Measurements from ENCODE around the gene DGKG. TPM values are rescaled to one million over a fixed set of nuclear protein-coding genes. Genes with fewer than 3 reads are reported as not detected.

Gene DGKG
- total RNA-seq, 1 donor from 2014 or later = 0.22 TPM

DNA sequence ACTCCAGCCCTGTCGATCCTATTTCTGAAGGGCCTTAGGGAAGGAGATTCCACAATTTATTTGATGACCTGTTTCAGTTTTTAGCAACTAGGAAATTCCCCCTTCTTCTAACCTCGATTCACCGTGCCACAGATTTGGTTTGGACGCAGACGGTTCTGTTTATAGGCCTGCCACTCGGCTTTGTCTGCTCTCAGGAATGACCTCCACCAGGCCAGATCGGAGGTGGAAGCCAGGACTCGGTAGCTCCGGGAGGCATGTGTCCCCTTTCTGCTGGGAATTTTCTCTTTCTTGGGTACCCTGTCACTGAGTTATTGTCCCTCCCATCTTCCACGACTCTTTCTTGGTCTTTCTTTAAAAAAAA is 167.6 kb downstream of the DGKG start:
- peak; percentile 25 for DNase-seq (ENCODE audit: low spot score)
- Histone ChIP-seq H3K27me3 (peaks cover 100% of the 10 kb centered on the region), H3K4me2 (peak overlapping the region; percentile 89), H3K79me2 (ENCODE audit: low read depth) (no peaks in the 10 kb centered on the region), H3K4me1 (peaks cover 9% of the 10 kb centered on the region), H4K20me1 (ENCODE audit: low read depth) (no peaks in the 10 kb centered on the region), H3K27ac (no peak overlapping the region), H3K9ac (no peak overlapping the region), H3K9me3 (ENCODE audit: low read depth) (no peaks in the 10 kb centered on the region), H2AFZ (replicated peaks) (peak overlapping the region; percentile 67), H3F3A (ENCODE audit: low read depth) (peaks cover 12% of the 10 kb centered on the region), H3K4me3 (peak overlapping the region; percentile 55), H3K36me3 (no peaks in the 10 kb centered on the region)
- TF ChIP-seq EZH2phosphoT487 (IDR thresholded peaks at IDR 0.05) (no peak), EZH2 (IDR thresholded peaks at IDR 0.05) (no peak), CTCF (IDR thresholded peaks at IDR 0.05) (no peak)
- peaks cover 27% of the 10 kb centered on the region for H3K27me3 Mint-ChIP-seq (ENCODE audit: insufficient read depth, low read depth)
- H3K36me3 Mint-ChIP-seq = no peaks in the 10 kb centered on the region
- peak overlapping the region; percentile 80 for H3K4me3 Mint-ChIP-seq
- H3K9me3 Mint-ChIP-seq = no peaks in the 10 kb centered on the region
- H3K4me1 Mint-ChIP-seq = peaks cover 4% of the 10 kb centered on the region
- H3K27ac Mint-ChIP-seq = no peak overlapping the region

DNA sequence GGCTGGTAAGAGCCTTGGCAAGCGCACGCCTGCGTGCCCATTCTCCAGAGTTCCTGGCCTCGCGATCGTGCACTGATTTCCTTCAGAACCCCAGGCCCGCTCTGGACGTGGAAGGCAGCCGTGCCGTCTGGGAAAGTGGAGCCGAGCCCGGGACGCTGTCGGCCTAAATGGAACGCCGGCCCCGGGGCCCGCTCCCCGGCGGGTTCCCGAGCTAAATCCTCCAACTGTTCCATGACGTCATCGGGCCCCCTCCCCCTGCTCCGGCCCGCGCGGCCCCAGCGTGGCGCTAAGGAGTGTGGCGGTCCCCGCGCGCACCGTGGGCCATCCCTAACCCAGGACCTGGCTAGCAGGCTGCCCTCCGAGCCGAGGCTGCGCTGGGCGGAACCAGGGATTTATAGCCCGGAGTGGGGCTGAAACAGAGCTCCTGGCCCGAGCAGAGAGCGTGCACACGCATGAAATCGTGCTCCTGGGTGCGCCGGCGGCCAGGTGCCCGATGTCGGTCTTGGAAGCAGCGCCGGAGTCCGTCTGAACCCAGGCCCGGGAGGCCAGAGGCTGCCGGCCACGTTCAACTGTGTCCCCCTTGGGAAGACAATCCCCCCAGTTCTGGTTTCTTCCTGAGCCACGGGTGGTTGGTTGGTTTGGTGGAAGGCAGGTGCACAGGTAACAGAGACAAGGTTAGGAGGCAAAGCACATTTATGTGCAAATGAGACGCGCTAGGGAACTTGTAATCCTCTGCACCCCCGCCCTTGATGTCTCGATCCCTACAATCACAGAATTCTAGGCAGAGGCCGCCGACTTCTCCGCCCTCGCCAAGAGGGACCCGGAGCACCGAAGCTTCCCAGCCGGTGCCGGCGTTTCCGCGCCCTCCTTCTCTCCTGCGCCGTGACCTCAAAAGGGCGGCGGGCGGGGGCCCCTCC is 168.2 kb downstream of the DGKG start:
- Mint-ChIP-seq H3K4me1 (peaks cover 4% of the 10 kb centered on the region), H3K27ac (no peak overlapping the region), H3K27me3 (ENCODE audit: insufficient read depth, low read depth) (peaks cover 27% of the 10 kb centered on the region), H3K9me3 (no peaks in the 10 kb centered on the region), H3K36me3 (no peaks in the 10 kb centered on the region), H3K4me3 (peak overlapping the region; percentile 80)
- H3K4me2 ChIP-seq = peak overlapping the region; percentile 89
- H3K27me3 ChIP-seq = peaks cover 100% of the 10 kb centered on the region
- TF ChIP-seq CTCF (IDR thresholded peaks at IDR 0.05) = no peak
- TF ChIP-seq EZH2 (IDR thresholded peaks at IDR 0.05) = peak; percentile 94
- peak; percentile 89 for TF ChIP-seq EZH2phosphoT487 (IDR thresholded peaks at IDR 0.05)
- no peaks in the 10 kb centered on the region for H3K79me2 ChIP-seq (ENCODE audit: low read depth)
- H3F3A ChIP-seq (ENCODE audit: low read depth) = peaks cover 12% of the 10 kb centered on the region
- H3K4me3 ChIP-seq = peak overlapping the region; percentile 55
- H3K27ac ChIP-seq = no peak overlapping the region
- no peaks in the 10 kb centered on the region for H3K36me3 ChIP-seq
- no peak overlapping the region for H3K9ac ChIP-seq
- H2AFZ ChIP-seq (replicated peaks) = peak overlapping the region; percentile 67
- peaks cover 9% of the 10 kb centered on the region for H3K4me1 ChIP-seq
- peak; percentile 82 for DNase-seq (ENCODE audit: low spot score)
- no peaks in the 10 kb centered on the region for H4K20me1 ChIP-seq (ENCODE audit: low read depth)
- H3K9me3 ChIP-seq (ENCODE audit: low read depth) = no peaks in the 10 kb centered on the region

DNA sequence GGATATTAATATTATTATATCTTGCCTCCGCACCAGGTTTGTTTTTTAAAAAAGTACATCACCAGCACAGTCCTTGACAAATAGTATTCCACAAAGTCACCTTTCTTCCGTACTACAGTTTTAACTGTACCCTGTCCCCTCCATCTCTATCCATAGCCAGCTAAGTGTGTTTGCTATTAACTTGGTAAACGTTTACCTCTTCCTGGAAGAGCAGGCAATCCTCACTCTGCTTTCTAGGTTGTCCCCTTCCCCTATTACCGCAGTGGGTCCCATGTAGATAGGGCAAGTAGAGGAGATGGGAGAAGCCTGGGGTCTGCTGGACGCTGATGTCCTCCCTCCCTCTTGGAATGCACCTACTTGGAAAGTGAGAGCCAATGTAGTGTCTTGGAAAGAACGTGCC is 169.2 kb downstream of the DGKG start:
- Mint-ChIP-seq H3K27ac (no peak overlapping the region), H3K4me1 (peaks cover 4% of the 10 kb centered on the region), H3K36me3 (no peaks in the 10 kb centered on the region), H3K4me3 (no peak overlapping the region), H3K27me3 (ENCODE audit: insufficient read depth, low read depth) (peaks cover 27% of the 10 kb centered on the region), H3K9me3 (no peaks in the 10 kb centered on the region)
- no peaks in the 10 kb centered on the region for H4K20me1 ChIP-seq (ENCODE audit: low read depth)
- H3K4me1 ChIP-seq = peaks cover 9% of the 10 kb centered on the region
- no peaks in the 10 kb centered on the region for H3K36me3 ChIP-seq
- peaks cover 100% of the 10 kb centered on the region for H3K27me3 ChIP-seq
- no peak overlapping the region for H2AFZ ChIP-seq (replicated peaks)
- no peak for TF ChIP-seq CTCF (IDR thresholded peaks at IDR 0.05)
- TF ChIP-seq EZH2 (IDR thresholded peaks at IDR 0.05) = no peak
- TF ChIP-seq EZH2phosphoT487 (IDR thresholded peaks at IDR 0.05) = no peak
- H3K27ac ChIP-seq = no peak overlapping the region
- DNase-seq (ENCODE audit: low spot score) = no peak
- peaks cover 12% of the 10 kb centered on the region for H3F3A ChIP-seq (ENCODE audit: low read depth)
- H3K4me3 ChIP-seq = no peak overlapping the region
- H3K4me2 ChIP-seq = peak overlapping the region; percentile 89
- no peaks in the 10 kb centered on the region for H3K79me2 ChIP-seq (ENCODE audit: low read depth)
- no peak overlapping the region for H3K9ac ChIP-seq
- H3K9me3 ChIP-seq (ENCODE audit: low read depth) = no peaks in the 10 kb centered on the region
